Stimulated activated CD8-positive, alpha-beta memory T cell treated with anti-CD3 and anti-CD28 coated beads, Interleukin-15, amount 100 ng/mL, for 1 hour (primary cell): ENCODE measurements around the gene BCCIP.

ENCODE experiments used
- DNase-seq: peaks from one replicate; pipeline ENCODE4 v3.0.0-alpha.2; 2020; ENCODE audit warnings: low read depth

Gene BCCIP

GRCh38 chr10:125797994-125798662 lies 25.2 kb upstream of the BCCIP start:
- no peak for DNase-seq

GRCh38 chr10:125799451-125800182 lies 23.7 kb upstream of the BCCIP start:
- DNase-seq, result no peak

- DNase-seq, result no peak
These were observed 21.8 kb upstream of the BCCIP start for GRCh38 chr10:125801574-125801973.

GRCh38 chr10:125802131-125802530 lies 21.2 kb upstream of the BCCIP start:
- DNase-seq, result no peak

- DNase-seq, result no peak
These were observed 20.6 kb upstream of the BCCIP start for GRCh38 chr10:125802739-125803138.

GRCh38 chr10:125808047-125808446 lies 15.3 kb upstream of the BCCIP start:
- DNase-seq, result no peak

GRCh38 chr10:125811251-125811650 lies 12.1 kb upstream of the BCCIP start:
- no peak for DNase-seq

- DNase-seq, result no peak
These were observed 11.1 kb upstream of the BCCIP start for GRCh38 chr10:125812128-125812750.

- no peak for DNase-seq
These were observed 7.6 kb upstream of the BCCIP start for GRCh38 chr10:125815764-125816163.

- no peak for DNase-seq
These were observed 6.8 kb upstream of the BCCIP start for GRCh38 chr10:125816548-125816947.

- DNase-seq, result no peak
These were observed 5.9 kb upstream of the BCCIP start for GRCh38 chr10:125817337-125817946.

- no peak for DNase-seq
These were observed 2.6 kb upstream of the BCCIP start for GRCh38 chr10:125820701-125821100.

- no peak for DNase-seq
These were observed 411 bp downstream of the BCCIP start for GRCh38 chr10:125823663-125824251.

- DNase-seq, result no peak
These were observed 1.4 kb downstream of the BCCIP start for GRCh38 chr10:125824736-125825135.

GRCh38 chr10:125827133-125827532 lies 3.8 kb downstream of the BCCIP start:
- DNase-seq, result no peak

- no peak for DNase-seq
These were observed 5.0 kb downstream of the BCCIP start for GRCh38 chr10:125828311-125828710.

GRCh38 chr10:125836746-125837145 lies 13.4 kb downstream of the BCCIP start:
- DNase-seq, result no peak

GRCh38 chr10:125838802-125839575 lies 15.6 kb downstream of the BCCIP start:
- DNase-seq, result no peak

- DNase-seq, result no peak
These were observed 17.1 kb downstream of the BCCIP start for GRCh38 chr10:125840406-125840805.

- no peak for DNase-seq
These were observed 17.6 kb downstream of the BCCIP start for GRCh38 chr10:125840955-125841354.

- DNase-seq, result no peak
These were observed 20.4 kb downstream of the BCCIP start for GRCh38 chr10:125843603-125844329.
